ENCODE data around the gene STAT5A.
A peak's percentile ranks its signal among the peaks of the same experiment; 100 is the strongest.

Gene STAT5A

DNA sequence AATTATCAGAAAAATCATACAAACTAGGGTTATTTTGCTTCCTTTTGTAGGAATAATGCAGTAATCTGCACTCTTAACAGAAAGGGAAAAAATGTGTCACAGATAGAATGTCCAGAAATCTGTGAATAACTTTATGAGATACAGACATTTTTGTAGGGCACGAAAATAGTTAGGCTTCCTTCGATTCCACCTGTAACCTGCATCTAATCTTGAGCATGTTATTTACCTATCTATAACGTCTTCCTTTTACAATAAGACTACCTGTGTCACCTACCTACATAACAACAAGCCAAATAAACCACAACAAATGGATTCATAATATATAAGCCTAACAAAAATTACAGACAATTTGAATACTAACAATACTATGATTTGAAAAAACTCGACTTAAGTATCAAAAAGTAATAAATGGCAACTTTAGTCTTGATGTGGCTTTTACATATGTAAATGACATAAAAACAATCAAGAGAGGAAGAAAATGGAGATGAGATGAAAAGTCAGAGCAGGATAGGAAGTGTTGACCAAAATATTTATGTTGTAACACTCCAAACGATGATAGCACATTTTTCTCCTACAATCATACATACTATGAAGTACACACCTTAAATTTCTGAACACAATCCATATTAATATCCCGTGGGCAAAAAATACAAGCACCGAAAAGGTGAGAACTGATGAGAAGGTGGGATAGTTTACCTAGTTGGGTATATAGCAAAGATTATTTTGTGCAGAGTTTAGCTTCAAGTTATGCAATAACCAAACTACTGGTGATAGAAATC lies 14.6 kb upstream of the STAT5A start:
- no peak for DNase-seq (ENCODE audit: insufficient read length, low spot score)
- TF ChIP-seq POLR2A (IDR thresholded peaks at IDR 0.05; ENCODE audit: low read depth, low read length) = no peak
- FAIRE-seq = no peak

DNA sequence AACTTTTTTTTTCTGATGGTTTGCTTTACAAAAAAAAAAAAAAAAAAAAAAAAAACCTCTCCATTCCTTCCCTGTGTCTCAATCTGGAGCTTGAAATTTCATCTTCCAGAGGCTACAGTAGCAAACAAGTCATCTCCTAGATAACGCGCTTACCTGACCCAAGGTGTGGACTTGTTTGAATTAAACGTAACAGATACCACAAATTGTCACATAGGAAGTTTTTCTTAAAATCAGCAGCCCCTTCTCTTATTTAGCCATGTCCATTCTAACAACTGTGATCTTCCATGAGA lies 14.1 kb upstream of the STAT5A start:
- no peak for DNase-seq (ENCODE audit: insufficient read length, low spot score)
- TF ChIP-seq POLR2A (IDR thresholded peaks at IDR 0.05; ENCODE audit: low read depth, low read length) = no peak
- FAIRE-seq = no peak

DNA sequence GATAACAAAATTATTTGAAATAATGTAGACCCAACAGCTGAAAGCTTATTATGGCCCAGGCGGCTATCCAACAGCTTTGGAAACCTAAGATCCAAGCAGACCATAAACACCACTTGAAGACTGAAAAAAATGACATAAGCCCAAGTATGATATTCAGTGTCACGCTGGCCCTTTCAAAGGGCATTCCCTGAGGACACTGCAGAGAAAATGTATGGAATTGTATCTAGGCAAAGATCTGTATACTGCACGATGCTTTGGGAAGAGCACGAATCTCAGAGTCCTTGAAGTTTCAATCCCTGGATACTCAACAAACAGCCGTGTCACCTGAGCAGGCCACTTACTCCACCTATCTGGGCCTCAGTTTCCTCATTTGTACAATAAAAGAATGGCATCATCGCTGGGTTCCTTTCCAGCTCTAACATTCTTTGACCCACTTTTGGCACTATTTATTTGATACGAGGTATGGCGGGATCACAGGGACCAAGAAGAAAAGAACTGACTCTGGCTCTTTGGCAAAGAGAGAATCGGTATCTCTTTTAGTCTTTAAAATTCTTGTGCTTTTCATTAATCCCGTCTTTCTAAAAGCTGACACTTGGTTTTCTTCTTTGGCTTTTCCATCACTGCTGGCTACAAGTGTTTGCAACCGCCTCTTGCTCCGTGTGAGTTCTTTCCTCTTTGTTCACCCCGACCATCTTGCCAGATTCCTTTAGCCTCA lies 13.3 kb upstream of the STAT5A start:
- FAIRE-seq (no peak), DNase-seq (ENCODE audit: insufficient read length, low spot score) (no peak)
- TF ChIP-seq POLR2A (IDR thresholded peaks at IDR 0.05; ENCODE audit: low read depth, low read length) = no peak

DNA sequence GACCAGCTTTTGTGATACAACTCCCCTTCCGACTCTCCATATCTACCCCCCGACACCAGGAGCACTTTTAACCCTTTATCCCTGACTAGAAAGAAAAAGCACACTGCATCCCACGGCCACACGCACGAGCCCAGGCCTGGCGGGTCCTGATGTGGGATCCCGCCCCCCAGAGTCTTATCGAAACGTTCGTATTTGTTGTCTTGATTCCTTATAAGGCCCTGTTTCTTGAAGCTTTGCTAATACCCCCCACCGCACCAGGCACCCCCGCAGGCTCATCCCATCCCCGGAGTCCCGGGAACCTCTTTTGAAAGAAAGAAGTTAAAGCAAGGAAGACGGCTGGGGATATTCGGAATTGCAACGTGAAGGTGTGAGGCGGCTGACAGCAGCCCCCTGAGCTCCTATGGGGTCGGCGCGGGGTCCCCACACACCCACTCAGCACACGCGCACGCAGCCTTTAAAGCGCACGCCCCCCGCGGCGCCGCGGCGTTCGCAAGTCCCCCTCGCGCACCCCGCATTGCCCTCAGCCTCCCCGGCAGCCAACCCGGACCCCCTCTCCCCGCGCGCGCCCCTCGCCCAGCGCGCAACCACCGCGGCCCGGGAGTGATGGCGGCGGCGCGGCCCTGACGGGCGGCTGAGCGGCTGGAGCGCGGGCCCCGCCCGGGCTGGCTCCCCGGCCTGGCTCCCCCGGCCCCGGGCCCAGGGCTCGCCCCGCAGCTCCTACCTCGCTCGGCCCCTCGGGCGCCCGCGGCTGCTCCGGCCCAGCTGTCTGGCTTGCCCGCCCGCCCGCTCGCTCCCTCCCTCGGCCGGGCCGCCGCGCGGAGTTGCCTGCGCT lies 12.6 kb upstream of the STAT5A start:
- FAIRE-seq (no peak), DNase-seq (ENCODE audit: insufficient read length, low spot score) (no peak)
- TF ChIP-seq POLR2A (IDR thresholded peaks at IDR 0.05; ENCODE audit: low read depth, low read length) = no peak

DNA sequence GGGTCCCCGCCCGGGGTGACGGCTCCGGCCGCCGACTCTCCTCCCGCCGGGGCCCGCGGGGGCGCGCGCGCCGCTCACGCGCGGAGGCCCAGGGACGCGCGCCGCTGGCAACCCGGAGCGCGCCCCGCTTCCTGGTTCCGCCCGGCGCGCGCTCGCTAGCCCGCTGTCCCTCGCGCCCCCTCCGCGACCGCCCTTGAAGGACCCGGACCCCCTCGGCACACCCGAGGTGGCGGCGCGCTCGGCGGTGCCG lies 12.0 kb upstream of the STAT5A start, which contains the start of gene STAT5B:
TSS of gene STAT5B (minus strand) at position 33 of the 250 bp plus-strand sequence. CDS start 44,264 bp downstream, outside the sequence.
- DNase-seq (ENCODE audit: insufficient read length, low spot score) (peak; percentile 80), FAIRE-seq (no peak)
- peak; percentile 77 for TF ChIP-seq POLR2A (IDR thresholded peaks at IDR 0.05; ENCODE audit: low read depth, low read length)

DNA sequence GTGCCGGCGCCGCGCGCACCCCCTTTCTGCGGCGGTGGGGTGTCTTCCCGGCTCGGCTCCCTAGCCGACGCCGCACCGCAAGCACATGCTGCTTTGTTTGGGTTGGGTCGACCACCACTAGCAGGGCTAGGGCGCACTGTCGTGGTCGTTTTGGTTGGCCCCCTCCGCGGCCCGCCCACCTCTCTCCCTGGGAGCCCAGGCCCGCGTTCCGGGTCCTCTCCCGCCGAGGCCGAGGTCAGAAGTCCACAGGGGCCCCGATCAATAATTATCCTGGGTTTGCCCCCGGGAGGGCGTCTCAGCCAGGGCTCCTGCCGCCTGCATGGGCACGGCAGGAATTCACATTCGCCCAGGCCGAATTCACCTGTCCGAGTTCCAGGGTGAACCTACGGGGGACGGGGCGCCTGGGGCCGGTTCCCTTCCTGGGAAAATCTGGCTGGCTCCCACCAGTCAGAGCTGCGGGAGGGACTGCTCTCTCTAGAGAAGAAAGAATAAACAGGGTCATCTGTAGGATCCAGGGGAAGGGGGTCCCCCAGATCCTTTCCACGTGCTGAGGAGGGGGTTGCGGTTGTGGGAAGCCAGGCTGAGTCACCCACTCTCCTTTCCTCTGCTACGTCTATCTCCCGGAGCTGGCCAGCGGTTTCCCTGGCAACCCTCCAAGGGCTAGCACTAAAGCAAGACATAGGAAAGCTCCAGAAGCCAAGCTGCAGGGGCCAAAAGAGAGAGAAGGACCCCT lies 11.5 kb upstream of the STAT5A start:
- FAIRE-seq = no peak
- no peak for TF ChIP-seq POLR2A (IDR thresholded peaks at IDR 0.05; ENCODE audit: low read depth, low read length)
- peak; percentile 87 for DNase-seq (ENCODE audit: insufficient read length, low spot score)

DNA sequence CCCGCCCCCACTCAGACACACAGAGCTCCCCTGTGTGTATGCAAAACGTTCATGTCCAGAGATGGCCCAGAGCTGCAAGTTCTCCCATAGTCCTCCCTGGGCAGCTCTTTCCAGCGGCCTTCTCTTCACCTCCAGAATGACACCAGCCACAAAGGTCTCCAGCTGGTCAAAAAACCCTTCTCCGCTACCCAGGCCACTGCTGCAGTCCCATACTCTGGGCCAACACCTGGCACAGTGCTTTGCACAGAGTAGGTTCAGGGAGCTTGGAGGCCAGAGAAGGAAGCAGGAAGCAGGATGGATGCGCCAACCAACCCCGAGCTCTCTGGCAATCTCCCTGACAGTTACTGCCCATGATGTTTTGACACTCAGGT lies 11.0 kb upstream of the STAT5A start:
- FAIRE-seq = no peak
- no peak for TF ChIP-seq POLR2A (IDR thresholded peaks at IDR 0.05; ENCODE audit: low read depth, low read length)
- DNase-seq (ENCODE audit: insufficient read length, low spot score) = no peak

DNA sequence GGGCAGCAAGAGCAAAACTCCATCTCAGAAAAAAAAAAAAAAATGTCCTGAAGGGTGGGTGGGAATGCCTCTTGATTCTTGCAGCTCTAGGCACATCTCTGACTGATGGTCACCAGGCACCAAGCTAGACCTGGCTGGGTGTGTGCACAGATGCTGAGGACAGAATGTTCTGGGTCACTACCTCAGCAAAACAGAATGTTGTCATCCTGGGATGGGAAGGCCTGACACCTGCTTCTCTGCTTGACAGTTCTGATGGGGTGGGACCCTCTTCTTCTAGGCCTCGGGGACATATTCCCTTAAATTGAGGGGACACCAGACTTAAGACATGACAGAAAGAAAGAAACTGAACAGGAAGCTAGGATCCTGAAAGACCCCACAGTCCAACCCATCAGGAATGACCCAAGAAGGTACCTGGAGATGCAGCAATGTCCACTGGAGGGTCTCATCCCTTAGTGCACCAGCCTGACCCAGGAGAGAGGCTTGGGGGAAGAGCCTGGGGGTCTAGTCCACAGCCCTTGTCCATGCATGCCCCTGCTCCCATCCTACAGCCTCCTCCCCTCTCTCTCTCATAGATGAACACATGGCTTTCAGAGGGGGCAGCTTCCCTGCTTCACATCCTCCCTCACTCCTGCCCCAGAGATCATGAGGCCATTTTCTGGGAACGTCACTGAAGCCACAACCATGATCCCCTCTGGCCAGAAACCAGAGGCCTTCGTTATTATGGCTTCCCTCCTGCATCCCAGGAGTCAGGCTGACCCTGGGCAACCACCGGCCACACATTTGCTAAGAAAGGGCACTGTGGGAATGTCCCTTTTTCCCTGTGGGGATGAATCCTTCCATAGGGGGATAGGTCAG lies 8.3 kb upstream of the STAT5A start:
- FAIRE-seq = no peak

DNA sequence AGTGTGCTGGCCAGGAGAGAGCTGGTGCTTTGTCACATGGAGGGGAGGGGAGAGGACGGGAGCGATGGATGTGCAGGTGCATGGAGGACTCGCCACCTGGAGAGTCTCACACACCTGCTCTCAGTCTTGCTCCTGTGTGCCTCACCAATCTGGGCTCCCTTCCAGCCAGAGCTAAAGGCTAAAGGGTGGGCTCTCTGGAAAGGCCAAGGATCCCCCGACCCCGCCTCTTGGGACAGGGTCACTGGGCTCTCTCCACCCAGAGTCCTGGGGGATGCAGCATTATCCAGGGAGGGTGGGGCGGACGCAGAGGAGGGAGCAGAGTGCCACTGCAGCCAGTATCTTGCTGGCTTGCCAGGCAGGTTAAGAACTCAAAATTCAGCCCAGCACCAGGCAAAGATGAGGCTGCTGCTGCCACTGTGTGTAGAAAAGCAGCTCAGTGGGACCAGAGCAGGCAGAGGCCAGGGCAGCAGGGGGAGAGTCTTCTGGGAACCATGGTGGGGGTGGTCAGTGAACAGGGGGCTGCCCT lies 6.7 kb upstream of the STAT5A start:
- TF ChIP-seq POLR2A (IDR thresholded peaks at IDR 0.05; ENCODE audit: low read depth, low read length) = no peak
- no peak for DNase-seq (ENCODE audit: insufficient read length, low spot score)
- no peak for FAIRE-seq

More for the DNA sequence above, 8.3 kb upstream of the STAT5A start:
- DNase-seq (ENCODE audit: insufficient read length, low spot score) = no peak
- no peak for TF ChIP-seq POLR2A (IDR thresholded peaks at IDR 0.05; ENCODE audit: low read depth, low read length)

DNA sequence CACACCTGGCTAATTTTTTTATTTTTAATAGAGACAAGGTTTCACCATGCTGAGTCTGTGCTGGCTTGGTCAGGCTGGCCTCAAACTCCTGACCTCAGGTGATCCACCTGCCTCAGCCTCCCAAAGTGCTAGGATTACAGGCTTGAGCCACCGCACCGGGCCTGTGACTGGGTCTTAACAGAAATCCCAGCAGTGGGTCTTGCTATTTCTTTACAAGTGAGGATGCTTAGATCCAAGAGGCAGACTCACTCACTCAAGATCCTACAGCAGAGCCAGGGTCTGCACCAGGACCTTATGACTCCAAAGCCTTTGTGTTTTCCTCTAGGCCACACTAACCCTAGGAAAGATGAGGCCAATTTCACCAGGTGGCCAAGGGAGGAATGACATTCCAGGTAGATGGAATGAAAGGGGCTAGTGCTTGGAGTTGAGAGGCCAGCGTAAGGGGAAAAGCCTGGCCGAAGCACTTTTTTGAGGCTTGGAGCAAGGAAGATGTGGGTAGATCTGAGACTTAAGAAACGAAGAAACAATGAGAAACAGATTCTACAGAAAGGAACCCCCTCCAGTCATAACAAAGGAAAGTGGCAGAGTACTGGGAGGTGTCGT lies 5.7 kb upstream of the STAT5A start:
- FAIRE-seq = no peak
- TF ChIP-seq POLR2A (IDR thresholded peaks at IDR 0.05; ENCODE audit: low read depth, low read length) = no peak

DNA sequence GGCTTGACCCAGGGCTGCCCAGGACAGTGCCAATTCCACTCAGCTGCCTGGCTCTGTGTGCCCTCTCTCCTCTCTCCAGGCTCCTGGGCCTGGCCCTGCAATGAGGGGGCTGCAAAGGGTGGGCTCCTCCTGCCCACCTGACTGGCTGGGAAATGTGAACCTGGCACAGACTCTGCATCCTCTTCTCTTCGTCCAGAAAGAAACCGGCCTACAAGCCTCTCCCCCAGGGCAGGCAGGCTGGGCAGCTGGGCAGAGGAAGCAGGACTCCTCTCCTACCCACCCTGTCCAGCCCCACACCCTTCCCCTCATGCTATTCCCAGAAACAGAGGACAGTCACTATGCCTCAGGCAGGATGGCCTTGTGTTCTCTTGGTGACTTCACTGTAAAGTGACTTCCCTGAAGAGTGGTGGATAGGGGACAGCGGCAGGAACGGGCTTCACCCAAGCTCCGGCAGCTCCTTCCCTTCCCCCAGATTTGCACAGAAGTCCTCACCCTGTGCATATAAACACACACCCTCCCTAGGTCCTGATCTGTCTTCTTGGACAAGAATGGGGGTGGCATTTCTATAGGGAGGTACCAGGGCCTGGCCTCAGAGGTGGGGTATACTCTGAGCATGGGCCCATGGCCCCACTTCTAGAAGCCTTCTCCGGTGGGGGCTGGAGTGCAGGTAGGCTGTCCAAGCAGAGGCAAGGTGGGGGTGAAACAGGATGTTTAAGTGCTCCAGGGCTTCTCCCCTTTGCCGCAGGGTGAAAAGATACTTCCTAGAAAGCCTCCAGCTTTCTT lies 4.9 kb upstream of the STAT5A start:
- FAIRE-seq = no peak
- no peak for DNase-seq (ENCODE audit: insufficient read length, low spot score)
- no peak for TF ChIP-seq POLR2A (IDR thresholded peaks at IDR 0.05; ENCODE audit: low read depth, low read length)

More for the DNA sequence above, 5.7 kb upstream of the STAT5A start:
- DNase-seq (ENCODE audit: insufficient read length, low spot score) = no peak

DNA sequence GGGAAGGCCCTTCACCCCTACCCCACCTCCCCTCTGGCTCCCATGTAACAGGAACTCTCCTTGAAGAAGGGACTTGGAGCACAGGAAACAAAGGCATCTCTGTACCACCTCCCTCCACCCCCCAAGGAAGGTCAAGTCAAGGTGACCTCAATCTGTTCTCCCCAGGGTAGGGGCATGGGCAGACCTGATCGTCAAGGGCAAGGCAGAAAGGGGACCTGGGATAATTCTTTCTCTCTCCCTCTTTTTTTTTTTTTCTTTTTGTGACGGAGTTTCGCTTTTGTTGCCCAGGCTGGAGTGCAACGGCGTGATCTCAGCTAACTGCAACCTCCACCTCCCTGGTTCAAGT lies 4.3 kb upstream of the STAT5A start:
- FAIRE-seq (no peak), DNase-seq (ENCODE audit: insufficient read length, low spot score) (no peak)
- no peak for TF ChIP-seq POLR2A (IDR thresholded peaks at IDR 0.05; ENCODE audit: low read depth, low read length)

Data from H54 (cell line).